K562 (cell line): Measurements from ENCODE around the gene TXN2. TPM values are rescaled to one million over a fixed set of nuclear protein-coding genes. Genes with fewer than 3 reads are reported as not detected.

Source experiments
- CBFA2T3 ChIP-seq: fragments of 450-650 bp; IDR thresholded peaks from 2 replicates; pipeline ENCODE4 v1.6.1; 2017
- CXXC5 ChIP-seq: fragments of 250-450 bp; sonication (Bioruptor Pico); IDR thresholded peaks from 2 replicates; pipeline ENCODE4 v1.8.0; 2022; ENCODE audit warnings: inconsistent platforms, mild to moderate bottlenecking, moderate library complexity
- FOXP4 ChIP-seq: sonication (generic); formaldehyde crosslinking; IDR thresholded peaks from 2 replicates; pipeline ENCODE4 v1.8.0; 2022; ENCODE audit warnings: mild to moderate bottlenecking, missing genetic modification reagents, borderline replicate concordance
- HOXB6 ChIP-seq: fragments of 250-450 bp; sonication (Bioruptor Pico); IDR thresholded peaks from 2 replicates; pipeline ENCODE4 v1.5.1; 2022; ENCODE audit warnings: mild to moderate bottlenecking, borderline replicate concordance
- KLF10 ChIP-seq: fragments of 250-450 bp; sonication (Bioruptor Pico); IDR thresholded peaks from 2 replicates; pipeline ENCODE4 v1.6.1; 2021; ENCODE audit warnings: matching md5 sums
- MBD2 ChIP-seq: sonication (generic); IDR thresholded peaks from 2 replicates; pipeline ENCODE4 v1.6.1; 2016; ENCODE audit warnings: low read depth, borderline replicate concordance
- MEF2D ChIP-seq: conservative IDR thresholded peaks from 2 replicates; pipeline ENCODE4 v1.6.1; 2016; ENCODE audit warnings: low read depth, missing genetic modification characterization, missing compliant biosample characterization
- MYBL2 ChIP-seq, 2 experiments: fragments of 450-650 bp in 1 of 2; sonication (generic) in 1 of 2; formaldehyde crosslinking in 1 of 2; IDR thresholded peaks; 2 replicates each; pipeline versions ENCODE4 v1.6.1 to v1.8.1; 2017 to 2022; ENCODE audit warnings: borderline replicate concordance in 1 of 2, inconsistent platforms in 1 of 2, low read depth in 1 of 2, mild to moderate bottlenecking in 1 of 2, missing genetic modification reagents in 1 of 2, moderate library complexity in 1 of 2
- RB1 ChIP-seq: fragments of 450-650 bp; IDR thresholded peaks from 2 replicates; pipeline ENCODE4 v1.6.1; 2017; ENCODE audit warnings: low read depth, mild to moderate bottlenecking
- RBFOX2 ChIP-seq: fragments of 200-400 bp; formaldehyde crosslinking; IDR thresholded peaks from 2 replicates; pipeline ENCODE4 v1.6.1; 2017; ENCODE audit warnings: low read depth, mild to moderate bottlenecking, low read length, moderate library complexity
- SAFB2 ChIP-seq: fragments of 200-400 bp; formaldehyde crosslinking; IDR thresholded peaks from 2 replicates; pipeline ENCODE4 v1.6.1; 2018; ENCODE audit warnings: borderline replicate concordance, low read length, low read depth, moderate library complexity; ENCODE audit not compliant: severe bottlenecking
- TRIM24 ChIP-seq, 2 experiments: fragments of 450-650 bp; IDR thresholded peaks; 2 replicates each; pipeline ENCODE4 v1.6.1; 2016
- ZBTB12 ChIP-seq: fragments of 250-450 bp; sonication (Bioruptor Pico); IDR thresholded peaks from 2 replicates; pipeline ENCODE4 v1.4.0; 2020
- ZNF561 ChIP-seq: fragments of 450-650 bp; formaldehyde crosslinking; conservative IDR thresholded peaks from 2 replicates; pipeline ENCODE4 v1.4.0; 2020; ENCODE audit warnings: mild to moderate bottlenecking, moderate library complexity
- ZNF76 ChIP-seq: fragments of 250-450 bp; sonication (Bioruptor Pico); IDR thresholded peaks from 2 replicates; pipeline ENCODE4 v1.4.0; 2020; ENCODE audit warnings: mild to moderate bottlenecking, moderate library complexity, borderline replicate concordance
- polyA plus RNA-seq, 8 experiments: library from polyadenylated mRNA; depleted of rRNA in 4 of 8; stranded (reverse) in 5 of 8; unstranded in 3 of 8; fragments of >200 nt; fragmentation: Nextera tagmentation in 2 of 8; fragmentation: Illumina TruSeq in 1 of 8; extraction: Ambion mirVana in 2 of 8; extraction: Trizol in 1 of 8; gene quantifications; 2 replicates each; pipeline versions ENCODE4 v1.2.1 to v1.2.3, GENCODE V29; 2011 to 2014; ENCODE audit warnings: inconsistent platforms in 1 of 8, missing spikeins in 1 of 8
- total RNA-seq, 7 experiments: library from RNA; depleted of rRNA in 6 of 7; stranded (reverse); fragments of >200 nt in 6 of 7; fragmentation: Illumina TruSeq in 2 of 7; extraction: Trizol in 2 of 7; gene quantifications; 2 replicates each; pipeline versions ENCODE4 v1.2.1 to v1.2.3, GENCODE V29; 2011 to 2021; ENCODE audit warnings: low replicate concordance in 1 of 7
- TF ChIP-seq, protein P1 (sequence below): fragments of 250-450 bp; sonication (Bioruptor Pico); IDR thresholded peaks from 2 replicates; pipeline ENCODE4 v1.8.0; 2022; ENCODE audit warnings: inconsistent platforms
- TF ChIP-seq, protein P2 (sequence below): fragments of 250-450 bp; sonication (Bioruptor Pico); IDR thresholded peaks from 2 replicates; pipeline ENCODE4 v1.8.0; 2022; ENCODE audit warnings: moderate library complexity, mild to moderate bottlenecking, inconsistent platforms

The TXN2 gene
- total and polyA plus RNA-seq, 9 of the 15 experiments (the other 6 are each of a cell fraction or from before 2014, with no cell fraction given): 48.5 to 399 (median 118) TPM

DNA sequence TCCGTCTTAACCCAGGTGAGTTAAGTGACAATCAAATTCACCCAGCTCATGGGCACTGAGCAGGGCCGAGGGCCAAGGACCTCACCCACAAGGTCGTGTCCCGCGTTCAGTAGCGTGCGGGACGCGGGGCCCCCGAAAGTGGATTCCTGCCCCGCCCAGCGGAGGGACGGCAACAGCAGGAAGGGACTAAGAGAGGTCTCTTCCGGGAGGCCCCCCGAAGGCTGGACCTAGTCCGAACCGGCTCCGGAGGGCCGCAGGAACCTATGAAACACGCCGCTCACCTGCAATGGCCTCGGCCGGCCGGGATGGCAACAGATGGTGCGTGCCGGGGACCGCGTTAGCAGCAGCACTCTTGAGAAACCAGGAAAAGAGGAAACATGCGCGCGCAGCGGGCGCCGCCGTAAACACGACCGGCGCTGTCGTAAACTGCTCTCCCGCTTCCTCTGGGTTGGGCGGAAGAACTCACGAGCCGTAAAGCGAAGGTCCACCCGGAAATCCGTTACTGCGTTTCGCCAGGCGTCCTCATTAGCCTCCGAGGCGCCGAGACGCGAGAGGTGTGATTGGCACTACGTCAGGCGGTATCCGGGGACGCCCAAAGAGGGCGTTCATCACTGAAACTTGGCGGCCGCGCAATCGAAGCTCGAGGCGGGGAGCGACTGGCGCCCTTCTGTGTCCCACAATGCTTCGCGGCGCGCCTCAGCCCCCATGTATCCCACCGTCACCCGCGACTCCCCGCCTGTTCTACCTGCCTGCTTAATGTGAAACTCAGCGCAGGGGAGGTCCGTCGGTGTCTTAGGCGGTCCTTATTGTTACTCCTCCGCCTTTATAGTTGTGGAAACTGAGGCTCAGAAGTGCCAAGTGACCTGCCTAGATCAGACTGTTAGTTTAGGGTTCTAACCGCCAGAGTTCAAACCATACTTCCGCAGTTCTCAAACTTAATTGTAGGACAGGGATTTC, 47.6 kb upstream of the TXN2 start, which contains the start of gene EIF3D (continued):
- TF ChIP-seq FOXP4 (CRISPR knock-in tag) (no peak), MEF2D (tag) (no peak), TRIM24 (IDR thresholded peaks at IDR 0.05) (no peak; a peak in 1 of 4 replicates), SAFB2 (no peak), CXXC5 (CRISPR knock-in tag) (peak; percentile 85), RB1 (peak; percentile 76), KLF10 (CRISPR knock-in tag) (no peak), RBFOX2 (peak; percentile 99), MYBL2 (IDR thresholded peaks at IDR 0.05; ENCODE audit: low read depth) (no peak), MYBL2 (CRISPR knock-in tag; IDR thresholded peaks at IDR 0.05; ENCODE audit: borderline replicate concordance) (no peak), HOXB6 (CRISPR knock-in tag) (no peak), CBFA2T3 (0 out of 2 replicates have a peak, but pooled peaks have one; percentile 4), ZNF76 (CRISPR knock-in tag) (no peak), MBD2 (peak; percentile 76), ZNF561 (CRISPR knock-in tag) (no peak), ZBTB12 (CRISPR knock-in tag) (0 out of 2 replicates have a peak, but pooled peaks have one; percentile 26)
- TF ChIP-seq, protein P1, sequence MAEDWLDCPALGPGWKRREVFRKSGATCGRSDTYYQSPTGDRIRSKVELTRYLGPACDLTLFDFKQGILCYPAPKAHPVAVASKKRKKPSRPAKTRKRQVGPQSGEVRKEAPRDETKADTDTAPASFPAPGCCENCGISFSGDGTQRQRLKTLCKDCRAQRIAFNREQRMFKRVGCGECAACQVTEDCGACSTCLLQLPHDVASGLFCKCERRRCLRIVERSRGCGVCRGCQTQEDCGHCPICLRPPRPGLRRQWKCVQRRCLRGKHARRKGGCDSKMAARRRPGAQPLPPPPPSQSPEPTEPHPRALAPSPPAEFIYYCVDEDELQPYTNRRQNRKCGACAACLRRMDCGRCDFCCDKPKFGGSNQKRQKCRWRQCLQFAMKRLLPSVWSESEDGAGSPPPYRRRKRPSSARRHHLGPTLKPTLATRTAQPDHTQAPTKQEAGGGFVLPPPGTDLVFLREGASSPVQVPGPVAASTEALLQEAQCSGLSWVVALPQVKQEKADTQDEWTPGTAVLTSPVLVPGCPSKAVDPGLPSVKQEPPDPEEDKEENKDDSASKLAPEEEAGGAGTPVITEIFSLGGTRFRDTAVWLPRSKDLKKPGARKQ (CRISPR knock-in tag): no peak
- TF ChIP-seq, protein P2, sequence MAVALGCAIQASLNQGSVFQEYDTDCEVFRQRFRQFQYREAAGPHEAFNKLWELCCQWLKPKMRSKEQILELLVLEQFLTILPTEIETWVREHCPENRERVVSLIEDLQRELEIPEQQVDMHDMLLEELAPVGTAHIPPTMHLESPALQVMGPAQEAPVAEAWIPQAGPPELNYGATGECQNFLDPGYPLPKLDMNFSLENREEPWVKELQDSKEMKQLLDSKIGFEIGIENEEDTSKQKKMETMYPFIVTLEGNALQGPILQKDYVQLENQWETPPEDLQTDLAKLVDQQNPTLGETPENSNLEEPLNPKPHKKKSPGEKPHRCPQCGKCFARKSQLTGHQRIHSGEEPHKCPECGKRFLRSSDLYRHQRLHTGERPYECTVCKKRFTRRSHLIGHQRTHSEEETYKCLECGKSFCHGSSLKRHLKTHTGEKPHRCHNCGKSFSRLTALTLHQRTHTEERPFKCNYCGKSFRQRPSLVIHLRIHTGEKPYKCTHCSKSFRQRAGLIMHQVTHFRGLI (CRISPR knock-in tag): no peak
